NT2/D1 (cell line): Measurements from ENCODE around the gene SAMD13.

Experiments
- SUZ12 ChIP-seq: IDR thresholded peaks from 2 replicates; pipeline ENCODE4 v1.6.1; 2011; ENCODE audit not compliant: insufficient read length, insufficient read depth; ENCODE audit errors: extremely low read depth
- YY1 ChIP-seq: IDR thresholded peaks from 2 replicates; pipeline ENCODE4 v1.6.1; 2011; ENCODE audit not compliant: insufficient read length, insufficient read depth
- ZNF274 ChIP-seq: IDR thresholded peaks from 2 replicates; pipeline ENCODE4 v1.6.1; 2011; ENCODE audit warnings: mild to moderate bottlenecking, low read depth, low read length

- TF ChIP-seq SUZ12 (no peak), YY1 (no peak), ZNF274 (no peak)
These were observed 68.8 kb downstream of the SAMD13 start for GRCh38 chr1:84370266-84370665.
